KMS-11 (cell line): ENCODE measurements around the gene RPS6KA1.
"Not testable (repeated sequence)": the region's sequence is repeated elsewhere in the genome, so short reads cannot be mapped to it uniquely, and the experiment has no call there.

ENCODE experiments used
- H2AFZ ChIP-seq: fragments of 200-600 bp; sonication (generic); 2 replicates; pipeline ENCODE4 v1.6.1; 2016; ENCODE audit warnings: antibody characterized with exemption, mixed run types, low read depth
- H3K27ac ChIP-seq: fragments of 200-600 bp; sonication (generic); 2 replicates; pipeline ENCODE4 v1.6.1; 2016; ENCODE audit warnings: mild to moderate bottlenecking, mixed run types
- H3K27me3 ChIP-seq: fragments of 200-600 bp; sonication (generic); 2 replicates; pipeline ENCODE4 v1.6.1; 2017; ENCODE audit warnings: mild to moderate bottlenecking, low read depth, mixed run types, moderate library complexity; ENCODE audit not compliant: insufficient read depth
- H3K36me3 ChIP-seq: fragments of 200-600 bp; sonication (generic); 2 replicates; pipeline ENCODE4 v1.6.1; 2017; ENCODE audit warnings: mild to moderate bottlenecking, mixed run types; ENCODE audit not compliant: insufficient read depth
- H3K4me1 ChIP-seq: fragments of 200-600 bp; sonication (generic); 2 replicates; pipeline ENCODE4 v1.6.1; 2016; ENCODE audit warnings: mild to moderate bottlenecking, low read depth, mixed run types; ENCODE audit not compliant: poor library complexity, severe bottlenecking
- H3K4me2 ChIP-seq: fragments of 200-600 bp; sonication (generic); 2 replicates; pipeline ENCODE4 v1.7.0; 2016; ENCODE audit warnings: mild to moderate bottlenecking, mixed run types
- H3K4me3 ChIP-seq: fragments of 200-600 bp; sonication (generic); IDR thresholded peaks from 2 replicates; pipeline ENCODE4 v1.6.1; 2017; ENCODE audit warnings: low read depth, low read length, mixed read lengths; ENCODE audit not compliant: insufficient read depth
- H3K79me2 ChIP-seq: fragments of 200-600 bp; sonication (generic); 2 replicates; pipeline ENCODE4 v1.6.1; 2016; ENCODE audit warnings: low read depth, mixed run types; ENCODE audit not compliant: insufficient read depth
- H3K9ac ChIP-seq: fragments of 200-600 bp; sonication (generic); 2 replicates; pipeline ENCODE4 v1.6.1; 2016; ENCODE audit warnings: mild to moderate bottlenecking, mixed run types
- H4K20me1 ChIP-seq: fragments of 200-600 bp; sonication (generic); 2 replicates; pipeline ENCODE4 v1.6.1; 2016; ENCODE audit warnings: mild to moderate bottlenecking, mixed run types; ENCODE audit not compliant: insufficient read depth
- TF ChIP-seq, protein P1 (sequence below): fragments of 200-600 bp; sonication (generic); conservative IDR thresholded peaks from 2 replicates; pipeline ENCODE4 v1.6.1; 2017; ENCODE audit warnings: low read depth, mild to moderate bottlenecking, antibody characterized with exemption, low read length, moderate library complexity, mixed read lengths

The RPS6KA1 gene

DNA sequence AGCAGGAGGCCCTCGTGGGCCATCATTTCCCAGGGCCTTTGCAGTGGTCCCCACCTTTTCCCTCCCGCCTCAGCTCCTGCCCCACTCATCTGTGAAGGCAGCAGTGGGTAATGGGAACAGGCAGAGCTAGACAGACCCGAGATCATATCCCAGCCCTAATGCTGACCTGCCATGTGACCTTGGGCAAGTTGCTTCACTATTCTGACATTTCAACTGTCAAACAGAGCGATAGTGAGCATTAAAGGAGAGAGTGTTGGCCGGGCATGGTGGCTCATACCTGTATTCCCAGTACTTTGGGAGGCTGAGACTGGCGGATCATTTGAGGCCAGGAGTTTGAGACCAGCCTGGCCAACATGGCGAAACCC, 51.7 kb downstream of the RPS6KA1 start:
- H3K79me2 ChIP-seq: no peaks in the 10 kb centered on the region
- H3K4me1 ChIP-seq: peaks cover 12% of the 10 kb centered on the region
- no peaks in the 10 kb centered on the region for H3K27me3 ChIP-seq
- no peaks in the 10 kb centered on the region for H4K20me1 ChIP-seq
- H3K9ac ChIP-seq: no peak overlapping the region
- H2AFZ ChIP-seq: no peak overlapping the region
- no peak overlapping the region for H3K4me3 ChIP-seq
- no peak overlapping the region for H3K4me2 ChIP-seq
- H3K27ac ChIP-seq: no peak overlapping the region
- TF ChIP-seq, protein P1, sequence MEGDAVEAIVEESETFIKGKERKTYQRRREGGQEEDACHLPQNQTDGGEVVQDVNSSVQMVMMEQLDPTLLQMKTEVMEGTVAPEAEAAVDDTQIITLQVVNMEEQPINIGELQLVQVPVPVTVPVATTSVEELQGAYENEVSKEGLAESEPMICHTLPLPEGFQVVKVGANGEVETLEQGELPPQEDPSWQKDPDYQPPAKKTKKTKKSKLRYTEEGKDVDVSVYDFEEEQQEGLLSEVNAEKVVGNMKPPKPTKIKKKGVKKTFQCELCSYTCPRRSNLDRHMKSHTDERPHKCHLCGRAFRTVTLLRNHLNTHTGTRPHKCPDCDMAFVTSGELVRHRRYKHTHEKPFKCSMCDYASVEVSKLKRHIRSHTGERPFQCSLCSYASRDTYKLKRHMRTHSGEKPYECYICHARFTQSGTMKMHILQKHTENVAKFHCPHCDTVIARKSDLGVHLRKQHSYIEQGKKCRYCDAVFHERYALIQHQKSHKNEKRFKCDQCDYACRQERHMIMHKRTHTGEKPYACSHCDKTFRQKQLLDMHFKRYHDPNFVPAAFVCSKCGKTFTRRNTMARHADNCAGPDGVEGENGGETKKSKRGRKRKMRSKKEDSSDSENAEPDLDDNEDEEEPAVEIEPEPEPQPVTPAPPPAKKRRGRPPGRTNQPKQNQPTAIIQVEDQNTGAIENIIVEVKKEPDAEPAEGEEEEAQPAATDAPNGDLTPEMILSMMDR: no peak
- no peaks in the 10 kb centered on the region for H3K36me3 ChIP-seq

DNA sequence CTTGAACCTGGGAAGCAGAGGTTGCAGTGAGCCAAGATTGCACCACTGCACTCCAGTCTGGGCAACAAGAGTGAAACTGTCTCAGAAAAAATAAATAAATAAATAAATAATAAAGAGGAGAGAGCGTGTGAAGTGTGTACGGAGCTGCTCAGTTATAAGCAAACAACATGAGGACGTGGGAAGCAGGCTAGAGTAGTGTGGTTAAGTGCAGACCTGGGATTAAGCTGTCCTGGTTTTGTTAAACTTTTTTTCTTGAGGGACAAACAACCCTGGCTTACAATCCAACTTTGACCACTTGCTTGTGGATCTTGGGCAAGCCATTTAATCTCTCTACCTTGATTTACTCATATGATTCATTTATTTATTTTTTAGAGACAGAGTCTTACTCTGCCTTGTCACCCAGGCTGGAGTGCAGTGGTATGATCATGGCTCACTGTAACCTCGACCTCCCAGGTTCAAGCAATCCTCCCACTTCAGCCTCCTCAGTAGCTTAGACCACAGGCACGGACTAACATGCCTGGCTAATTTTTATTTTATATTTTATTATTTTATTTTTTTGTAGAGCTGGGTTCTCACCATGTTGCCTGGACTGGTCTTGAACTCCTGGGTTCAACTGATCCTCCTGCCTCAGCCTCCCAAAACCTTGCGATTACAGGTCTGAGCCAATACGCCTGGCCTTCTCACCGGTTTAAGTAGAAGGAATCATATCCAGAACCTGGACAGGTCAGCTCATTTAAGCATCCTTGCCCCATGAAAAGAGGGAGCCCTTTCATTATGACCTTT, 52.7 kb downstream of the RPS6KA1 start:
- Histone ChIP-seq H2AFZ (no peak overlapping the region), H3K27ac (no peak overlapping the region), H3K79me2 (no peaks in the 10 kb centered on the region), H3K4me2 (no peak overlapping the region), H3K9ac (no peak overlapping the region), H3K36me3 (no peaks in the 10 kb centered on the region), H3K4me3 (no peak overlapping the region), H3K27me3 (no peaks in the 10 kb centered on the region), H4K20me1 (no peaks in the 10 kb centered on the region), H3K4me1 (peaks cover 12% of the 10 kb centered on the region)
- TF ChIP-seq, protein P1: no peak

- no peaks in the 10 kb centered on the region for H3K79me2 ChIP-seq
- H3K27ac ChIP-seq: no peak overlapping the region
- H3K4me1 ChIP-seq: peaks cover 12% of the 10 kb centered on the region
- H3K4me2 ChIP-seq: no peak overlapping the region
- H3K36me3 ChIP-seq: no peaks in the 10 kb centered on the region
- TF ChIP-seq, protein P1: no peak
- no peak overlapping the region for H2AFZ ChIP-seq
- H3K4me3 ChIP-seq: no peak overlapping the region
- H4K20me1 ChIP-seq: no peaks in the 10 kb centered on the region
- H3K27me3 ChIP-seq: no peaks in the 10 kb centered on the region
- H3K9ac ChIP-seq: no peak overlapping the region
These were observed 53.4 kb downstream of the RPS6KA1 start for GRCh38 chr1:26582836-26583460.

GRCh38 chr1:26583646-26584485, 54.3 kb downstream of the RPS6KA1 start:
- H3K4me3 ChIP-seq: no peak overlapping the region
- no peaks in the 10 kb centered on the region for H4K20me1 ChIP-seq
- H3K27me3 ChIP-seq: no peaks in the 10 kb centered on the region
- TF ChIP-seq, protein P1: no peak
- H3K27ac ChIP-seq: no peak overlapping the region
- no peaks in the 10 kb centered on the region for H3K36me3 ChIP-seq
- H3K9ac ChIP-seq: no peak overlapping the region
- H3K4me2 ChIP-seq: no peak overlapping the region
- H3K79me2 ChIP-seq: no peaks in the 10 kb centered on the region
- no peak overlapping the region for H2AFZ ChIP-seq
- H3K4me1 ChIP-seq: peaks cover 12% of the 10 kb centered on the region

DNA sequence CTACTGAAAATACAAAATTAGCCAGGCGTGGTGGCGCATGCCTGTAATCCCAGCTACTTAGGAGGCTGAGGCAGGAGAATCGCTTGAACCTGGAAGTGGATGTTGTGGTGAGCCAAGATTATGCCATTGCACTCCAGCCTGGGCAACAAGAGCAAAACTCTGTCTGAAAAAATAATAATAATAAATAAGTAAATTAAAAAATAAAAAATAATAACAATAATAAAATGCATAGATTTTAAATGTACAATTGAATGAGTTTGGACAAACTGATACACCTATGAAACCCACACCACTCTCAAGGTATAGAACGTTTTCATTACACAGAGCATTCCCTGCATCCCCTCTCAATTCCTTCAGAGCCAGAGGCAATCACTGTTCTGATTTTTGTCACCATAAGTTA, 55.0 kb downstream of the RPS6KA1 start:
- H4K20me1 ChIP-seq, H3K4me3 ChIP-seq, H3K4me1 ChIP-seq, H3K36me3 ChIP-seq, H2AFZ ChIP-seq, H3K27me3 ChIP-seq, H3K27ac ChIP-seq, H3K4me2 ChIP-seq, H3K9ac ChIP-seq, H3K79me2 ChIP-seq: not testable (repeated sequence)
